Kidney (tissue), 14 donors: ENCODE data around the gene RNF10. TPM values are rescaled to one million over a fixed set of nuclear protein-coding genes. Genes with fewer than 3 reads are reported as not detected.

Experiments
- DNase-seq, 5 donors: peaks; one replicate each; pipeline ENCODE4 v3.0.0-alpha.2; 2013 to 2020
- FAIRE-seq: peaks from 2 replicates; lab custom pipeline; 2012; peaks lifted over from hg19 to GRCh38; lab: Jason Lieb, UNC
- H3K27ac ChIP-seq, 2 donors: one replicate each; pipeline ENCODE4 v1.7.0; 2013; ENCODE audit warnings: low read depth in 2 of 2, low read length in 2 of 2, inconsistent platforms in 1 of 2
- H3K27me3 ChIP-seq: one replicate; pipeline ENCODE4 v1.7.1; 2013; ENCODE audit warnings: low read length, inconsistent platforms; ENCODE audit not compliant: control insufficient read depth, insufficient read depth
- H3K36me3 ChIP-seq, 3 donors: one replicate each; pipeline versions ENCODE4 v1.7.0 to v1.7.1; 2013; ENCODE audit warnings: low read length in 3 of 3, control low read depth in 1 of 3, inconsistent platforms in 1 of 3; ENCODE audit not compliant: insufficient read depth in 3 of 3, control insufficient read depth in 2 of 3
- H3K4me1 ChIP-seq, 3 donors: one replicate each; pipeline versions ENCODE4 v1.7.0 to v1.7.1; 2013; ENCODE audit warnings: low read length in 3 of 3, inconsistent platforms in 1 of 3, low read depth in 1 of 3; ENCODE audit not compliant: control insufficient read depth in 2 of 3, insufficient read depth in 2 of 3
- H3K4me3 ChIP-seq, 3 donors: one replicate each; pipeline versions ENCODE4 v1.7.0 to v1.8.1; 2013; ENCODE audit warnings: low read length in 3 of 3, control low read depth in 1 of 3, inconsistent platforms in 1 of 3
- H3K9ac ChIP-seq, 3 donors: one replicate each; pipeline versions ENCODE4 v1.7.0 to v1.7.1; 2013; ENCODE audit warnings: low read length in 3 of 3, control low read depth in 1 of 3, inconsistent platforms in 1 of 3
- H3K9me3 ChIP-seq, 3 donors: one replicate each; pipeline versions ENCODE4 v1.7.0 to v1.7.1; 2013; ENCODE audit warnings: low read length in 3 of 3, control low read depth in 1 of 3, inconsistent platforms in 1 of 3; ENCODE audit not compliant: control insufficient read depth in 2 of 3, insufficient read depth in 1 of 3
- CTCF ChIP-seq: IDR thresholded peaks from 3 replicates; pipeline ENCODE4 v1.5.1; 2012; ENCODE audit warnings: mild to moderate bottlenecking, moderate library complexity, borderline replicate concordance; ENCODE audit not compliant: insufficient read depth; ENCODE audit errors: extremely low read depth
- intact Hi-C: fragments of 100-400 bp; cut with DNase I; formaldehyde crosslinking; loops from one replicate; pipeline ENCODE4 v1.11.1; 2022
- polyA plus RNA-seq: library from polyadenylated mRNA; stranded (reverse); fragments of 350-450 nt; fragmentation: Illumina TruSeq; extraction: RNeasy Lipid Tissue Mini Kit (QIAGEN cat#74804); gene quantifications from one replicate; pipeline ENCODE4 v1.2.3, GENCODE V29; 2014; ENCODE audit warnings: low read depth, low replicate concordance; ENCODE audit not compliant: insufficient read depth
- total RNA-seq: library from RNA; stranded (reverse); fragmentation: NEBNext Ultra II Directional; extraction: Animal tissue kit (Norgen Biotek cat#: 25700); gene quantifications from one replicate; pipeline ENCODE4 v1.2.1, GENCODE V29; 2021
- donor health status: control.
- donor health status: control.
- donor health status: control.
- donor health status: control.
- donor health status: control.
- donor health status: DM: yes; HTN: yes; CAD: no.
- donor health status: Normal renal cell carcinoma (clear cell type).

The RNF10 gene
- total and polyA plus RNA-seq, 2 donors from 2014 or later = 220 to 229 TPM

GRCh38 chr12:120542166-120542565 lies 8.0 kb downstream of the RNF10 start:
- Histone ChIP-seq H3K9ac (no peak overlapping the region), H3K9me3 (no peaks in the 10 kb centered on the region), H3K27me3 (no peaks in the 10 kb centered on the region), H3K4me3 (no peak overlapping the region), H3K4me1 (peaks cover 2 to 42% (median 28%) of the 10 kb centered on the region in 3 donors), H3K27ac (peak overlapping the region in 1 of 2 donors; percentile 10), H3K36me3 (peaks cover 2 to 20% (median 5%) of the 10 kb centered on the region in 3 donors)
- FAIRE-seq (no peak), DNase-seq (no peak)
- no peak for TF ChIP-seq CTCF
- intact Hi-C loops = no loop called here

GRCh38 chr12:120544691-120545090 lies 10.5 kb downstream of the RNF10 start:
- Histone ChIP-seq H3K4me1 (peaks cover 0 to 29% (median 20%) of the 10 kb centered on the region in 3 donors), H3K27ac (no peak overlapping the region), H3K27me3 (no peaks in the 10 kb centered on the region), H3K4me3 (no peak overlapping the region), H3K36me3 (peaks cover 5 to 33% (median 16%) of the 10 kb centered on the region in 3 donors), H3K9me3 (no peaks in the 10 kb centered on the region), H3K9ac (no peak overlapping the region)
- DNase-seq (no peak), FAIRE-seq (no peak)
- intact Hi-C loops = no loop called here
- TF ChIP-seq CTCF = no peak

- H3K27me3 ChIP-seq = no peaks in the 10 kb centered on the region
- FAIRE-seq (no peak), DNase-seq (no peak)
- no peak overlapping the region for H3K4me3 ChIP-seq
- TF ChIP-seq CTCF = no peak
- H3K4me1 ChIP-seq = peaks cover 0 to 26% (median 13%) of the 10 kb centered on the region in 3 donors
- intact Hi-C loops = no loop called here
- H3K27ac ChIP-seq = no peak overlapping the region
- H3K9me3 ChIP-seq = no peaks in the 10 kb centered on the region
- H3K36me3 ChIP-seq = peaks cover 5 to 30% (median 16%) of the 10 kb centered on the region in 3 donors
- H3K9ac ChIP-seq = no peak overlapping the region
Observed at GRCh38 chr12:120546050-120546386, 11.9 kb downstream of the RNF10 start.

GRCh38 chr12:120554678-120555077 lies 20.5 kb downstream of the RNF10 start:
- no peak for TF ChIP-seq CTCF
- Histone ChIP-seq H3K9me3 (no peaks in the 10 kb centered on the region), H3K4me3 (no peak overlapping the region), H3K9ac (no peak overlapping the region), H3K27me3 (no peaks in the 10 kb centered on the region), H3K4me1 (peaks cover 0 to 6% (median 5%) of the 10 kb centered on the region in 3 donors), H3K27ac (no peak overlapping the region), H3K36me3 (peaks cover 8 to 38% (median 20%) of the 10 kb centered on the region in 3 donors)
- no peak for DNase-seq
- no peak for FAIRE-seq
- intact Hi-C loops = no loop called here
